ENCODE results near the gene VRK3. TPM values are rescaled to one million over a fixed set of nuclear protein-coding genes. Genes with fewer than 3 reads are reported as not detected.

The VRK3 gene
- total RNA-seq, 2 experiments from 2014 or later: 65.1 to 65.4 TPM

- ChIA-PET POLR2A (no interaction called here), CTCF (no interaction called here)
- no peaks in the 10 kb centered on the region for H3K9me3 ChIP-seq (ENCODE audit: control insufficient read depth in 1 of 2, insufficient read depth in 1 of 2, low read length in 2 of 2)
- intact Hi-C loops (cut with DNase I, micrococcal nuclease): no loop called here
- no peak for DNase-seq
- peaks cover under 1% of the 10 kb centered on the region for H3K4me1 ChIP-seq (ENCODE audit: insufficient read depth, low read length)
- H3K27ac ChIP-seq (ENCODE audit: low read depth in 1 of 2, low read length in 2 of 2): no peak overlapping the region
- H3K36me3 ChIP-seq (ENCODE audit: insufficient read depth, low read length): peaks cover 73% of the 10 kb centered on the region
- Mint-ChIP-seq H3K4me1 (ENCODE audit: low read depth) (peaks cover 21% of the 10 kb centered on the region), H3K9me3 (no peaks in the 10 kb centered on the region), H3K4me3 (no peak overlapping the region), H3K27ac (no peak overlapping the region), H3K27me3 (no peaks in the 10 kb centered on the region), H3K36me3 (ENCODE audit: low read depth) (peaks cover 79% of the 10 kb centered on the region)
- H3K27me3 ChIP-seq (ENCODE audit: control insufficient read depth in 1 of 2, insufficient read depth in 2 of 2, low read length in 2 of 2): no peaks in the 10 kb centered on the region
- H3K4me3 ChIP-seq (ENCODE audit: low read length): no peak overlapping the region
- ATAC-seq (ENCODE audit: poor library complexity): no peak
- no peak for TF ChIP-seq CTCF (IDR thresholded peaks at IDR 0.05)
Observed at GRCh38 chr19:50016225-50016807, 8.9 kb downstream of the VRK3 start.

GRCh38 chr19:50008532-50008931 is 16.6 kb downstream of the VRK3 start:
- DNase-seq (no peak), ATAC-seq (ENCODE audit: poor library complexity) (no peak)
- ChIA-PET POLR2A (no interaction called here), CTCF (no interaction called here)
- Mint-ChIP-seq H3K27me3 (no peaks in the 10 kb centered on the region), H3K36me3 (ENCODE audit: low read depth) (peaks cover 87% of the 10 kb centered on the region), H3K4me3 (no peak overlapping the region), H3K27ac (no peak overlapping the region), H3K9me3 (no peaks in the 10 kb centered on the region), H3K4me1 (ENCODE audit: low read depth) (peaks cover 4% of the 10 kb centered on the region)
- Histone ChIP-seq H3K4me1 (ENCODE audit: insufficient read depth, low read length) (peaks cover 16% of the 10 kb centered on the region), H3K27ac (ENCODE audit: low read depth in 1 of 2, low read length in 2 of 2) (no peak overlapping the region), H3K4me3 (ENCODE audit: low read length) (no peak overlapping the region), H3K9me3 (ENCODE audit: control insufficient read depth in 1 of 2, insufficient read depth in 1 of 2, low read length in 2 of 2) (no peaks in the 10 kb centered on the region), H3K36me3 (ENCODE audit: insufficient read depth, low read length) (peaks cover 71% of the 10 kb centered on the region), H3K27me3 (ENCODE audit: control insufficient read depth in 1 of 2, insufficient read depth in 2 of 2, low read length in 2 of 2) (no peaks in the 10 kb centered on the region)
- TF ChIP-seq CTCF (IDR thresholded peaks at IDR 0.05): no peak
- intact Hi-C loops (cut with DNase I, micrococcal nuclease): no loop called here

- Mint-ChIP-seq H3K27ac (no peak overlapping the region), H3K36me3 (ENCODE audit: low read depth) (peaks cover 87% of the 10 kb centered on the region), H3K4me3 (no peak overlapping the region), H3K27me3 (no peaks in the 10 kb centered on the region), H3K4me1 (ENCODE audit: low read depth) (peaks cover 4% of the 10 kb centered on the region), H3K9me3 (no peaks in the 10 kb centered on the region)
- Histone ChIP-seq H3K4me3 (ENCODE audit: low read length) (no peak overlapping the region), H3K27me3 (ENCODE audit: control insufficient read depth in 1 of 2, insufficient read depth in 2 of 2, low read length in 2 of 2) (no peaks in the 10 kb centered on the region), H3K36me3 (ENCODE audit: insufficient read depth, low read length) (peaks cover 71% of the 10 kb centered on the region), H3K4me1 (ENCODE audit: insufficient read depth, low read length) (peaks cover 16% of the 10 kb centered on the region), H3K9me3 (ENCODE audit: control insufficient read depth in 1 of 2, insufficient read depth in 1 of 2, low read length in 2 of 2) (no peaks in the 10 kb centered on the region), H3K27ac (ENCODE audit: low read depth in 1 of 2, low read length in 2 of 2) (no peak overlapping the region)
- TF ChIP-seq CTCF (IDR thresholded peaks at IDR 0.05): no peak
- ChIA-PET CTCF (no interaction called here), POLR2A (no interaction called here)
- ATAC-seq (ENCODE audit: poor library complexity) (no peak), DNase-seq (no peak)
- intact Hi-C loops (cut with DNase I, micrococcal nuclease): no loop called here
Observed at GRCh38 chr19:50007947-50008346, 17.2 kb downstream of the VRK3 start.

Measured in CD4-positive, alpha-beta T cell (primary cell).